HG02852 (cell line): ENCODE results near the gene TTYH1.
"Not testable (repeated sequence)": the region's sequence is repeated elsewhere in the genome, so short reads cannot be mapped to it uniquely, and the experiment has no call there.

Experiments used
- ATAC-seq: cut with Tn5 transposase; IDR thresholded peaks from one replicate; pipeline ENCODE4 v1.9.1; 2021; ENCODE audit warnings: mild to moderate bottlenecking, moderate library complexity; ENCODE audit not compliant: unreplicated experiment

Gene TTYH1

GRCh38 chr19:54415208-54415900 is at the start of gene TTYH1:
TTYH1 (plus strand) TSS chr19:54415464; CDS start chr19:54415553, 89 bp downstream.
- ATAC-seq: no peak

- ATAC-seq: not testable (repeated sequence)
Measured at GRCh38 chr19:54365798-54366197, 49.5 kb upstream of the TTYH1 start.

GRCh38 chr19:54366811-54367210 is 48.5 kb upstream of the TTYH1 start:
- no peak for ATAC-seq

- ATAC-seq: no peak
Measured at GRCh38 chr19:54369082-54369687, 46.1 kb upstream of the TTYH1 start.

GRCh38 chr19:54369688-54370433 is 45.4 kb upstream of the TTYH1 start:
- not testable (repeated sequence) for ATAC-seq

GRCh38 chr19:54370434-54370796 is 44.8 kb upstream of the TTYH1 start:
- not testable (repeated sequence) for ATAC-seq

GRCh38 chr19:54371453-54371852 is 43.8 kb upstream of the TTYH1 start:
- ATAC-seq: not testable (repeated sequence)

- ATAC-seq: no peak
Measured at GRCh38 chr19:54373781-54374631, 41.3 kb upstream of the TTYH1 start.

GRCh38 chr19:54375181-54375938 is 39.9 kb upstream of the TTYH1 start:
- ATAC-seq: not testable (repeated sequence)

- ATAC-seq: no peak
Measured at GRCh38 chr19:54376610-54377285, 38.5 kb upstream of the TTYH1 start.

- no peak for ATAC-seq
Measured at GRCh38 chr19:54379187-54379678, 36.0 kb upstream of the TTYH1 start.

GRCh38 chr19:54380897-54381296 is 34.4 kb upstream of the TTYH1 start:
- no peak for ATAC-seq

- not testable (repeated sequence) for ATAC-seq
Measured at GRCh38 chr19:54382041-54382440, 33.2 kb upstream of the TTYH1 start.

- ATAC-seq: no peak
Measured at GRCh38 chr19:54383330-54383729, 31.9 kb upstream of the TTYH1 start.

GRCh38 chr19:54387991-54388801 is 27.1 kb upstream of the TTYH1 start:
- no peak for ATAC-seq

- ATAC-seq: no peak
Measured at GRCh38 chr19:54388802-54389139, 26.5 kb upstream of the TTYH1 start.

GRCh38 chr19:54389553-54389952 is 25.7 kb upstream of the TTYH1 start:
- ATAC-seq: no peak

- no peak for ATAC-seq
Measured at GRCh38 chr19:54390942-54391577, 24.2 kb upstream of the TTYH1 start.
